Peyer's patch (tissue), 4 donors: ENCODE results near the gene UFC1.

Experiments
- CTCF ChIP-seq, 6 experiments: fragments of 450-650 bp in 4 of 6; fragments of 200-600 bp in 2 of 6; sonication (generic) in 1 of 6; IDR thresholded peaks; one replicate each; pipeline ENCODE4 v1.5.1; 2017 to 2019; ENCODE audit warnings: antibody characterized with exemption in 6 of 6, mild to moderate bottlenecking in 3 of 6, moderate library complexity in 1 of 6
- POLR2A ChIP-seq, 2 donors: fragments of 450-650 bp; IDR thresholded peaks; one replicate each; pipeline ENCODE4 v1.5.1; 2017; ENCODE audit warnings: antibody characterized with exemption in 2 of 2, mild to moderate bottlenecking in 2 of 2, moderate library complexity in 2 of 2

GRCh38 chr1:161200421-161200991 lies 46.7 kb downstream of the UFC1 start:
- no peak for TF ChIP-seq POLR2A (IDR thresholded peaks at IDR 0.05)
- no peak for TF ChIP-seq CTCF (IDR thresholded peaks at IDR 0.05)
